Lung (tissue), 12 donors: ENCODE results near the gene TRAPPC3L. TPM values are rescaled to one million over a fixed set of nuclear protein-coding genes. Genes with fewer than 3 reads are reported as not detected.

Experiments used
- ATAC-seq: fragments of 200-7000 bp; cut with Tn5 transposase; one replicate; pipeline ENCODE4 v1.9.1; 2020; ENCODE audit warnings: moderate number of reproducible peaks; ENCODE audit not compliant: insufficient read depth, low FRiP score
- DNase-seq, 3 donors: peaks; one replicate each; pipeline ENCODE4 v3.0.0-alpha.2; 2013 to 2017
- H3K27ac ChIP-seq, 2 donors: one replicate each; pipeline ENCODE4 v1.5.1; 2013; ENCODE audit warnings: mild to moderate bottlenecking in 2 of 2, moderate library complexity in 2 of 2, control low read depth in 1 of 2, inconsistent platforms in 1 of 2, low read depth in 1 of 2, low read length in 1 of 2
- H3K27me3 ChIP-seq, 3 donors: one replicate each; pipeline ENCODE4 v1.5.1; 2013; ENCODE audit warnings: low read length in 2 of 3; ENCODE audit not compliant: control insufficient read depth in 3 of 3, insufficient read depth in 3 of 3
- H3K36me3 ChIP-seq, 4 donors: one replicate each; pipeline ENCODE4 v1.5.1; 2013; ENCODE audit warnings: low read length in 4 of 4, mild to moderate bottlenecking in 1 of 4, moderate library complexity in 1 of 4; ENCODE audit not compliant: control insufficient read depth in 4 of 4, insufficient read depth in 4 of 4
- H3K4me1 ChIP-seq, 5 donors: one replicate each; pipeline ENCODE4 v1.5.1; 2013; ENCODE audit warnings: low read length in 5 of 5, mild to moderate bottlenecking in 2 of 5, moderate library complexity in 1 of 5; ENCODE audit not compliant: control insufficient read depth in 5 of 5, insufficient read depth in 5 of 5
- H3K4me3 ChIP-seq: one replicate; pipeline ENCODE4 v1.5.1; 2013; ENCODE audit warnings: mild to moderate bottlenecking, control low read depth, moderate library complexity
- H3K9ac ChIP-seq, 2 donors: one replicate each; pipeline ENCODE4 v1.5.1; 2013; ENCODE audit warnings: low read length in 2 of 2, control low read depth in 1 of 2; ENCODE audit not compliant: insufficient read depth in 1 of 2
- H3K9me3 ChIP-seq, 4 donors: one replicate each; pipeline ENCODE4 v1.5.1; 2013; ENCODE audit warnings: low read length in 3 of 4, mild to moderate bottlenecking in 1 of 4, moderate library complexity in 1 of 4; ENCODE audit not compliant: control insufficient read depth in 4 of 4, insufficient read depth in 3 of 4
- WGBS, 2 donors: extraction: QIAGEN DNeasy Blood & Tissue Kit; methylation state at CpG; one replicate each; pipeline ENCODE4 v1.1.7; 2013; 5-methylcytosine and 5-hydroxymethylcytosine counted together
- polyA plus RNA-seq, 2 donors: library from polyadenylated mRNA; stranded (reverse); fragments of 200-250 nt; gene quantifications; one replicate each; pipeline ENCODE4 v1.2.1, GENCODE V29; 2013
- total RNA-seq, 2 donors: library from RNA; depleted of rRNA in 1 of 2; stranded (reverse); fragments of >200 nt in 1 of 2; gene quantifications; one replicate each; pipeline ENCODE4 v1.2.1, GENCODE V29; 2014 to 2021
- TF ChIP-seq, protein P1 (sequence below): IDR thresholded peaks from 2 replicates; pipeline ENCODE4 v1.5.1; 2012; ENCODE audit warnings: mild to moderate bottlenecking; ENCODE audit errors: control extremely low read depth, extremely low read depth
- donor health status: control.
- donor health status: control.
- donor health status: Bipolar disorder and iron deficiency.
- donor health status: healthy.
- donor health status: DM: yes; HTN: yes; CAD: no.

TRAPPC3L gene
- total and polyA plus RNA-seq, 4 donors, result 0.07 to 0.28 (median 0.25) TPM; not detected in 1

DNA sequence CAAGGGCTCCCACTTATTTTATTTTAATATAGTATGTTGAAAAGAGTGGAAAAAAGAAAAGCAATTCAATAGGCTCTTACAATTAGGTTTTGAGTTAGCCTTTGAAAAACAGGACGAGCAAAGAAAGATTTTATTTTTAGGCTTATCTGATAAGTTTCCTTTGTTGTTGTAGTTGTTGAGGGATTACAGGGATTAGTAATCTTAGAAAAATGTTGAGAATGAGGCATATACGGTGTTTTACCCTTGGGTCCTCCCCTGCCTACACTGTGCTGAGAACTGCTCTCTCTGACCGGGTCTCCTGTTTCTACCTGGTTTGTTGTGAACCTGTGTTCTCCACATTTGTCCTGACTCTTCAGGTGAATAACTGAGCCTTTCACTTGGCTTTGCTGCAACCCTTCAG, 16.7 kb downstream of the TRAPPC3L start:
- H3K9ac ChIP-seq, result no peak overlapping the region
- ATAC-seq, result no peak
- WGBS, 2 donors, result 48 to 56% methylated on average over 3 of the region's 3 CpGs

DNA sequence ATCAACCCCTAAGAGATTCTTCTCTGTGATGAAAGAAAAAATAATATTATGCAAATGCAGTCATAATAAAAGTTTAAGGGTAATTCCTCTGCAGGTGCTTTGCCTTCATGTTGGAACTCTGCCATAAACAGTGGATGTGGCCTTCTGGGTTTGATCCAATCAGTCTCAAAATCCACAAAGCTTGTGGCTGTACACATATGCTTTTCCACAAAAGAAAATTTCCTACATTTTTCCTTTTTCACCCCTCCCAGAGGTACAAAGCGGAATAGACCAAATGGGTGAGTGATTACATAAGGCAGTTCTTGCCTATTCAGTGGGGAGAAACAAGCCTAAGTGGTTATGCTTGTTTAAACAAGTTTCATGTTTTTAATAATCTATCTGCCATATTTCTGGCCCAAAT, 17.4 kb downstream of the TRAPPC3L start:
- WGBS, 2 donors, result 84 to 85% methylated on average over 1 of the region's 1 CpG
- no peak overlapping the region for H3K9ac ChIP-seq
- H3K4me1 ChIP-seq, result peaks cover 0 to 19% (median 7%) of the 10 kb centered on the region in 5 donors
- no peak overlapping the region for H3K4me3 ChIP-seq
- H3K9me3 ChIP-seq, result no peaks in the 10 kb centered on the region
- ATAC-seq (no peak), DNase-seq (peak in 1 of 3 donors; percentile 34)
- TF ChIP-seq, protein P1, sequence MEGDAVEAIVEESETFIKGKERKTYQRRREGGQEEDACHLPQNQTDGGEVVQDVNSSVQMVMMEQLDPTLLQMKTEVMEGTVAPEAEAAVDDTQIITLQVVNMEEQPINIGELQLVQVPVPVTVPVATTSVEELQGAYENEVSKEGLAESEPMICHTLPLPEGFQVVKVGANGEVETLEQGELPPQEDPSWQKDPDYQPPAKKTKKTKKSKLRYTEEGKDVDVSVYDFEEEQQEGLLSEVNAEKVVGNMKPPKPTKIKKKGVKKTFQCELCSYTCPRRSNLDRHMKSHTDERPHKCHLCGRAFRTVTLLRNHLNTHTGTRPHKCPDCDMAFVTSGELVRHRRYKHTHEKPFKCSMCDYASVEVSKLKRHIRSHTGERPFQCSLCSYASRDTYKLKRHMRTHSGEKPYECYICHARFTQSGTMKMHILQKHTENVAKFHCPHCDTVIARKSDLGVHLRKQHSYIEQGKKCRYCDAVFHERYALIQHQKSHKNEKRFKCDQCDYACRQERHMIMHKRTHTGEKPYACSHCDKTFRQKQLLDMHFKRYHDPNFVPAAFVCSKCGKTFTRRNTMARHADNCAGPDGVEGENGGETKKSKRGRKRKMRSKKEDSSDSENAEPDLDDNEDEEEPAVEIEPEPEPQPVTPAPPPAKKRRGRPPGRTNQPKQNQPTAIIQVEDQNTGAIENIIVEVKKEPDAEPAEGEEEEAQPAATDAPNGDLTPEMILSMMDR, result no peak
- no peak overlapping the region for H3K27ac ChIP-seq
- no peaks in the 10 kb centered on the region for H3K27me3 ChIP-seq
- H3K36me3 ChIP-seq, result no peaks in the 10 kb centered on the region

More for the DNA sequence above, 16.7 kb downstream of the TRAPPC3L start:
- TF ChIP-seq, protein P1, result no peak
- H3K27ac ChIP-seq, result no peak overlapping the region
- peaks cover 0 to 19% (median 7%) of the 10 kb centered on the region in 5 donors for H3K4me1 ChIP-seq
- no peak overlapping the region for H3K4me3 ChIP-seq
- H3K27me3 ChIP-seq, result no peaks in the 10 kb centered on the region
- H3K36me3 ChIP-seq, result no peaks in the 10 kb centered on the region
- H3K9me3 ChIP-seq, result no peaks in the 10 kb centered on the region
- no peak for DNase-seq

DNA sequence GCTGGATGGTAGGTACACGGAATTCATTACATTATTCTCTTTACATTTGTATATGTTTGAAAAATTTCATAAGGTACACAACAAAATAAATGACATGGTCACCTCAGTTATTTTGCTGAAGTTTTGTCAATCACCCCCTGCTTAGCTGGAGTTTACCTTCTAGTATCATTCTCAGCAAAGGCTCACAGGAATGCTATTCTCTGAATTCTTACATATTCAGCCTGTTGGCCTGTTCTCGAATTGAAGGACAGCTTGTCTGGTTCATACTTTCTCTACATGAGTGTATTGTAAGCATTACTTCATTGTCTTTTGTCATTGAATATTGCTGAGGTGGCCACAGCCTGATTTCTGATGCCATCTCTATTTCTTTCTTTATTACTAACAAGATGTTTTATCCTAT, 21.2 kb downstream of the TRAPPC3L start:
- H3K36me3 ChIP-seq, result no peaks in the 10 kb centered on the region
- no peaks in the 10 kb centered on the region for H3K27me3 ChIP-seq
- ATAC-seq (no peak), DNase-seq (no peak)
- H3K27ac ChIP-seq, result no peak overlapping the region
- H3K4me3 ChIP-seq, result no peak overlapping the region
- TF ChIP-seq, protein P1, result no peak
- H3K4me1 ChIP-seq, result peaks cover under 1 to 5% (median 4%) of the 10 kb centered on the region in 5 donors
- H3K9me3 ChIP-seq, result no peaks in the 10 kb centered on the region
- 87 to 95% methylated on average over 2 of the region's 2 CpGs for WGBS, 2 donors
- H3K9ac ChIP-seq, result no peak overlapping the region

DNA sequence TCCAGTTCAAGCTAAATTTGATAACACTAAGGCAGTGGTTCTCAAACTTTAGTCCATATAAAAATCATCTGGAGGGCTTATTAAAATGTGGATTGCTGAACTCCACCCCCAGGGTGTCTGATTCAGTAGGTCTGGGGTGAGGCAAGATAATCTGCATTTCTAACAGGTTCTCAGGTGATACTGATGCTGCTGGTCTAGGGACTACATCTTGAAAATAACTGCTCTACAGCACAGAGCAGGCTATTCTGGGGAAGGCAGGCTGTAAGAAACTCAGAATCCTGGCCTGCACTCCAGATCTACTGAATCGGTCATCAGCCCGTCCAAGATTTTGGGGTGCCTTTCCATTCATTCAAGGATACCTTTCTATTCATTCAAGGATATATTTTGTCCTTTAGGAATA, 22.6 kb downstream of the TRAPPC3L start:
- no peak for ATAC-seq
- H3K9me3 ChIP-seq, result no peaks in the 10 kb centered on the region
- H3K9ac ChIP-seq, result no peak overlapping the region
- TF ChIP-seq, protein P1, result no peak
- H3K27me3 ChIP-seq, result no peaks in the 10 kb centered on the region
- H3K4me1 ChIP-seq, result peaks cover 0 to 4% (median 0%) of the 10 kb centered on the region in 5 donors
- H3K4me3 ChIP-seq, result no peak overlapping the region
- no peaks in the 10 kb centered on the region for H3K36me3 ChIP-seq
- DNase-seq, result no peak
- H3K27ac ChIP-seq, result no peak overlapping the region
- 91 to 97% methylated on average over 2 of the region's 2 CpGs for WGBS, 2 donors
